Vagina (tissue), 2 donors: Measurements from ENCODE around the gene APP. TPM values are rescaled to one million over a fixed set of nuclear protein-coding genes. Genes with fewer than 3 reads are reported as not detected.
"Not testable (repeated sequence)": the region's sequence is repeated elsewhere in the genome, so short reads cannot be mapped to it uniquely, and the experiment has no call there.

Experiments
- DNase-seq, 2 donors: peaks; one replicate each; pipeline ENCODE4 v3.0.0-alpha.2; 2017; ENCODE audit errors: extremely low spot score in 2 of 2
- H3K27ac ChIP-seq: fragments of 200-600 bp; sonication (generic); one replicate; pipeline ENCODE4 v1.5.1; 2019
- H3K27me3 ChIP-seq: fragments of 200-600 bp; sonication (generic); one replicate; pipeline ENCODE4 v1.5.1; 2019
- H3K36me3 ChIP-seq, 2 donors: fragments of 200-600 bp; sonication (generic); one replicate each; pipeline ENCODE4 v1.5.1; 2017 to 2019
- H3K4me1 ChIP-seq: fragments of 200-600 bp; sonication (generic); one replicate; pipeline ENCODE4 v1.5.1; 2019
- H3K4me3 ChIP-seq, 2 donors: fragments of 200-600 bp; sonication (generic); 1 replicate in 1 of 2; 2 replicates in 1 of 2; pipeline ENCODE4 v1.5.1; 2016 to 2019
- H3K9me3 ChIP-seq: fragments of 200-600 bp; sonication (generic); one replicate; pipeline ENCODE4 v1.5.1; 2019
- CTCF ChIP-seq, 3 experiments: fragments of 450-650 bp in 2 of 3; fragments of 200-600 bp in 1 of 3; sonication (generic) in 1 of 3; IDR thresholded peaks; one replicate each; pipeline ENCODE4 v1.5.1; 2017 to 2019; ENCODE audit warnings: antibody characterized with exemption in 3 of 3, mild to moderate bottlenecking in 2 of 3, moderate library complexity in 2 of 3
- POLR2A ChIP-seq, 2 donors: fragments of 450-650 bp; IDR thresholded peaks; one replicate each; pipeline ENCODE4 v1.6.1; 2017; ENCODE audit warnings: antibody characterized with exemption in 2 of 2, mild to moderate bottlenecking in 2 of 2, moderate library complexity in 2 of 2
- POLR2AphosphoS5 ChIP-seq, 2 donors: sonication (generic); formaldehyde crosslinking; IDR thresholded peaks; one replicate each; pipeline ENCODE4 v1.9.0; 2017; ENCODE audit warnings: antibody characterized with exemption in 2 of 2, mild to moderate bottlenecking in 2 of 2, low read depth in 1 of 2; ENCODE audit not compliant: insufficient read depth in 1 of 2
- intact Hi-C: fragments of 100-400 bp; cut with DNase I; formaldehyde crosslinking; loops from one replicate; pipeline ENCODE4 v1.15.1; 2023
- total RNA-seq: library from RNA; depleted of rRNA; stranded (reverse); fragments of >200 nt; gene quantifications from one replicate; pipeline ENCODE4 v1.2.3, GENCODE V29; 2016

APP gene
- total RNA-seq, 1 donor from 2014 or later, result 315 TPM

GRCh38 chr21:26089730-26090129 is 80.8 kb downstream of the APP start:
- no peak overlapping the region for H3K4me3 ChIP-seq
- intact Hi-C loops, result no loop called here

GRCh38 chr21:26087223-26087918 is 83.2 kb downstream of the APP start:
- no peaks in the 10 kb centered on the region for H3K27me3 ChIP-seq
- intact Hi-C loops, result no loop called here
- no peaks in the 10 kb centered on the region for H3K4me1 ChIP-seq
- no peaks in the 10 kb centered on the region for H3K36me3 ChIP-seq
- DNase-seq, result no peak
- no peak overlapping the region for H3K4me3 ChIP-seq
- H3K27ac ChIP-seq, result no peak overlapping the region
- no peaks in the 10 kb centered on the region for H3K9me3 ChIP-seq
- TF ChIP-seq POLR2A (IDR thresholded peaks at IDR 0.05) (no peak), POLR2AphosphoS5 (IDR thresholded peaks at IDR 0.05; ENCODE audit: insufficient read depth in 1 of 2, low read depth in 1 of 2) (no peak), CTCF (IDR thresholded peaks at IDR 0.05) (no peak)

More at GRCh38 chr21:26089730-26090129, 80.8 kb downstream of the APP start:
- Histone ChIP-seq H3K4me1 (no peaks in the 10 kb centered on the region), H3K27ac (no peak overlapping the region), H3K36me3 (peaks cover 0 to 4% of the 10 kb centered on the region in 2 donors), H3K27me3 (no peaks in the 10 kb centered on the region), H3K9me3 (no peaks in the 10 kb centered on the region)
- TF ChIP-seq POLR2A (IDR thresholded peaks at IDR 0.05) (no peak), CTCF (IDR thresholded peaks at IDR 0.05) (no peak), POLR2AphosphoS5 (IDR thresholded peaks at IDR 0.05; ENCODE audit: insufficient read depth in 1 of 2, low read depth in 1 of 2) (no peak)
- no peak for DNase-seq

GRCh38 chr21:26085882-26086281 is 84.7 kb downstream of the APP start:
- no peak overlapping the region for H3K4me3 ChIP-seq
- DNase-seq, result no peak
- TF ChIP-seq POLR2AphosphoS5 (IDR thresholded peaks at IDR 0.05; ENCODE audit: insufficient read depth in 1 of 2, low read depth in 1 of 2), result no peak
- TF ChIP-seq CTCF (IDR thresholded peaks at IDR 0.05), result no peak
- TF ChIP-seq POLR2A (IDR thresholded peaks at IDR 0.05), result no peak
- no peaks in the 10 kb centered on the region for H3K4me1 ChIP-seq
- H3K36me3 ChIP-seq, result no peaks in the 10 kb centered on the region
- intact Hi-C loops, result no loop called here
- H3K27ac ChIP-seq, result no peak overlapping the region
- H3K9me3 ChIP-seq, result no peaks in the 10 kb centered on the region
- H3K27me3 ChIP-seq, result no peaks in the 10 kb centered on the region

GRCh38 chr21:26085127-26085526 is 85.4 kb downstream of the APP start:
- Histone ChIP-seq H3K4me3 (no peak overlapping the region), H3K36me3 (no peaks in the 10 kb centered on the region), H3K27ac (no peak overlapping the region), H3K9me3 (no peaks in the 10 kb centered on the region), H3K4me1 (no peaks in the 10 kb centered on the region), H3K27me3 (no peaks in the 10 kb centered on the region)
- TF ChIP-seq CTCF (IDR thresholded peaks at IDR 0.05) (no peak), POLR2A (IDR thresholded peaks at IDR 0.05) (no peak), POLR2AphosphoS5 (IDR thresholded peaks at IDR 0.05; ENCODE audit: insufficient read depth in 1 of 2, low read depth in 1 of 2) (no peak)
- intact Hi-C loops, result no loop called here
- DNase-seq, result no peak

GRCh38 chr21:26082549-26082948 is 88.0 kb downstream of the APP start:
- H3K4me3 ChIP-seq, result no peak overlapping the region
- H3K4me1 ChIP-seq, result no peaks in the 10 kb centered on the region
- TF ChIP-seq POLR2A (IDR thresholded peaks at IDR 0.05) (no peak), CTCF (IDR thresholded peaks at IDR 0.05) (no peak), POLR2AphosphoS5 (IDR thresholded peaks at IDR 0.05; ENCODE audit: insufficient read depth in 1 of 2, low read depth in 1 of 2) (no peak)
- H3K9me3 ChIP-seq, result no peaks in the 10 kb centered on the region
- H3K27ac ChIP-seq, result no peak overlapping the region
- H3K36me3 ChIP-seq, result no peaks in the 10 kb centered on the region
- H3K27me3 ChIP-seq, result no peaks in the 10 kb centered on the region
- intact Hi-C loops, result no loop called here
- no peak for DNase-seq

- H3K4me1 ChIP-seq, H3K27ac ChIP-seq, H3K9me3 ChIP-seq, H3K4me3 ChIP-seq, DNase-seq, intact Hi-C loops, H3K27me3 ChIP-seq, H3K36me3 ChIP-seq: not testable (repeated sequence)
Observed at GRCh38 chr21:26081175-26081760, 89.3 kb downstream of the APP start.
